ENCODE data around the gene ZP2. TPM values are rescaled to one million over a fixed set of nuclear protein-coding genes. Genes with fewer than 3 reads are reported as not detected.
"Not testable (repeated sequence)": the region's sequence is repeated elsewhere in the genome, so short reads cannot be mapped to it uniquely, and the experiment has no call there.

ZP2 gene
- total and polyA plus RNA-seq, 8 donors: 0.05 to 0.55 TPM; not detected in 6

DNA sequence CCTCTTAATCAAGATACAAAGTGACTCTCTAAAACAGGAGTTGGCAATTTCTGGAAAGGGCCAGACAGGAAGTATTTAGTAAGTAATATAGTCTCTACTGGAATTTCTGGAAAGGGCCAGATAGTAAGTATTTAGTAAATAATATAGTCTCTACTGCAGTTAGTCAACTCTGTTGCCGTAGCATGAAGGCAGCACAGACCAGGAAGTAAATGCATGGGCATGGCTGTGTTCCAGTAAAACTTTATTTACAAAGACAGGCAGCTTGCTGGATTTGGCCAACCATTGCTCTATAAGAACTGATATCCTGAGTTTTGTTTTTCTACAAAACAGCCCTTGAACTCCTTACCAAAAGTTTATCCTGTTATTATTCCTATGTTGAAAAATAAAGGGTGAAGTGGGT is 36.0 kb downstream of the ZP2 start:
- intact Hi-C loops (cut with DNase I; ENCODE audit: low total_unique reads): no loop called here
- TF ChIP-seq POLR2AphosphoS5 (IDR thresholded peaks at IDR 0.05) (peak in 1 of 3 donors; percentile 34), CTCF (IDR thresholded peaks at IDR 0.05) (no peak)
- 19 to 58% (median 35%) methylated on average over 1 of the region's 1 CpG for WGBS, 5 donors
- no peak overlapping the region for H3K4me3 ChIP-seq
- H3K27me3 ChIP-seq: no peaks in the 10 kb centered on the region
- H3K27ac ChIP-seq: peak overlapping the region in 1 of 5 donors; percentile 27
- no peaks in the 10 kb centered on the region for H3K4me1 ChIP-seq
- H3K36me3 ChIP-seq: peaks cover 35 to 97% (median 86%) of the 10 kb centered on the region in 4 donors
- no peak for DNase-seq
- H3K9me3 ChIP-seq: no peaks in the 10 kb centered on the region

DNA sequence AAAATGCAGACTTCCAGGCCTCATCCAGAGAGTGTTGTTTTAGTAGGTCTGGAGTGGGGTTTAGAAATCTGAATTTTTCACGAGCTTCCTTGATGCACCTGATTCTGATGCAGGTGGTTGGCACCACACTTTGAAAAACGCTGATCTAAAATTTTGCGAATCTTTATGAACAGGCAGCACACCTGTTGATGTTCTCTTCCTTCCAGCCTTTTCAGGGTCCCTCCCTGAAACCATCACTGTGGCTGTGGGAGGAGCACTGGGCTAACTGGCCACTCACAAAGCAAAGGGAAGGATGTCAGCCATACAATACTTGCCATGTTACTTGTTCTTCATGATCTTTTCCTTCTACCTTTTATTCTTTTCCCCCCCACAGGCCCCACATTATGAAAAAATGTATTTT is 38.7 kb downstream of the ZP2 start:
- H3K9me3 ChIP-seq: no peaks in the 10 kb centered on the region
- DNase-seq: no peak
- H3K27me3 ChIP-seq: no peaks in the 10 kb centered on the region
- H3K4me1 ChIP-seq: peaks cover 0 to 10% (median 0%) of the 10 kb centered on the region in 4 donors
- whole genome bisulfite sequencing, 5 donors: 91 to 97% (median 92%) methylated on average over 3 of the region's 3 CpGs
- TF ChIP-seq CTCF (IDR thresholded peaks at IDR 0.05) (no peak), POLR2AphosphoS5 (IDR thresholded peaks at IDR 0.05) (no peak), POLR2A (IDR thresholded peaks at IDR 0.05) (no peak), EP300 (IDR thresholded peaks at IDR 0.05) (no peak)
- H3K4me3 ChIP-seq: no peak overlapping the region
- no peak overlapping the region for H3K27ac ChIP-seq
- intact Hi-C loops (cut with DNase I; ENCODE audit: low total_unique reads): no loop called here
- peaks cover 33 to 75% (median 73%) of the 10 kb centered on the region in 4 donors for H3K36me3 ChIP-seq

DNA sequence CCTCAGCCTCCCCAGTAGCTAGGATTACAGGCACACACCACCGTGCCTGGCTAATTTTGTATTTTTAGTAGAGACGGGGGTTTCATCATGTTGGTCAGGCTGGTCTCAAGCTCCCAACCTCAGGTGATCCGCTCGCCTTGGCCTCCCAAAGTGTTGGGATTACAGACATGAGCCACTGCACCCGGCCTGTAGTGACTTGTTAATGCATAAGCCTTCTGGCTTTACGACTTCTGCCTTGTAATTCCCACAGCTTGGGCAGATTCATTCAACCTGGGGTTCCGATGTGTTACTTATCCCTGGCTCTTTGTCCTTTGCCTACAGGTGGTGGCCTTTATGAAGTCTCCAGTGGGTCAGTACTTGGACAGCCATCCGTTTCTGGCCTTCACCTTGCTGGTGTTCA is 41.3 kb downstream of the ZP2 start:
- H3K4me1 ChIP-seq; H3K27ac ChIP-seq; H3K27me3 ChIP-seq; intact Hi-C loops (cut with DNase I; ENCODE audit: low total_unique reads); H3K9me3 ChIP-seq; DNase-seq; H3K4me3 ChIP-seq: not testable (repeated sequence)
- WGBS, 5 donors: 94 to 99% (median 98%) methylated on average over 8 of the region's 8 CpGs
- H3K36me3 ChIP-seq: peaks cover 44 to 82% (median 77%) of the 10 kb centered on the region in 4 donors

GRCh38 chr16:21169249-21169981 is 42.0 kb downstream of the ZP2 start:
- Histone ChIP-seq H3K4me3 (no peak overlapping the region), H3K36me3 (peaks cover 44 to 82% (median 77%) of the 10 kb centered on the region in 4 donors), H3K27ac (peak overlapping the region in 1 of 5 donors; percentile 17), H3K27me3 (no peaks in the 10 kb centered on the region), H3K4me1 (peaks cover 0 to 15% (median under 1%) of the 10 kb centered on the region in 4 donors), H3K9me3 (no peaks in the 10 kb centered on the region)
- WGBS, 5 donors: 86 to 95% (median 89%) methylated on average over 5 of the region's 5 CpGs
- intact Hi-C loops (cut with DNase I; ENCODE audit: low total_unique reads): no loop called here
- DNase-seq: peak in 1 of 2 donors; percentile 32
- TF ChIP-seq POLR2A (IDR thresholded peaks at IDR 0.05) (no peak), POLR2AphosphoS5 (IDR thresholded peaks at IDR 0.05) (no peak), EP300 (IDR thresholded peaks at IDR 0.05) (no peak), CTCF (IDR thresholded peaks at IDR 0.05) (no peak)
